Body of pancreas (tissue), 4 donors: ENCODE data around the gene CCL7.

Experiments
- CTCF ChIP-seq, 7 experiments: fragments of 450-650 bp in 4 of 7; fragments of 200-600 bp in 3 of 7; sonication (generic) in 3 of 7; IDR thresholded peaks; one replicate each; pipeline ENCODE4 v1.5.1; 2016 to 2019; ENCODE audit warnings: antibody characterized with exemption in 7 of 7
- POLR2A ChIP-seq, 3 donors: fragments of 450-650 bp; IDR thresholded peaks; one replicate each; pipeline ENCODE4 v1.6.1; 2016; ENCODE audit warnings: antibody characterized with exemption in 3 of 3, mild to moderate bottlenecking in 2 of 3

- TF ChIP-seq POLR2A (IDR thresholded peaks at IDR 0.05) (no peak), CTCF (IDR thresholded peaks at IDR 0.05) (no peak)
These were observed 8.3 kb upstream of the CCL7 start for GRCh38 chr17:34261568-34262337.
